SK-N-MC (cell line): ENCODE measurements around the gene CMTM1.

Source experiments
- EZH2 ChIP-seq: fragments of 200-600 bp; sonication (generic); IDR thresholded peaks from one replicate; pipeline ENCODE4 v1.6.1; 2017; ENCODE audit warnings: antibody characterized with exemption
- FOXP2 ChIP-seq: optimal IDR thresholded peaks from 2 replicates; pipeline ENCODE3; 2011; ENCODE audit warnings: mild to moderate bottlenecking, moderate library complexity; ENCODE audit not compliant: insufficient read depth; ENCODE audit errors: extremely low read length, control extremely low read depth
- POLR2AphosphoS5 ChIP-seq: IDR thresholded peaks from 2 replicates; pipeline ENCODE4 v1.6.1; 2012; ENCODE audit warnings: mild to moderate bottlenecking, low read depth, low read length, borderline replicate concordance

- TF ChIP-seq POLR2AphosphoS5: no peak
- no peak for TF ChIP-seq EZH2
- TF ChIP-seq FOXP2: no peak
Measured at GRCh38 chr16:66590322-66590721, 24.1 kb downstream of the CMTM1 start.
